HEK293 (cell line): Measurements from ENCODE around the gene SERINC5.

Experiments used
- TF ChIP-seq, protein P1 (sequence below): fragments of 450-650 bp; formaldehyde crosslinking; IDR thresholded peaks from 2 replicates; pipeline ENCODE4 v1.5.1; 2016; ENCODE audit warnings: missing biosample characterization, missing genetic modification characterization
- TF ChIP-seq, protein P2 (sequence below): fragments of 450-650 bp; formaldehyde crosslinking; optimal IDR thresholded peaks from 2 replicates; pipeline ENCODE3; 2016; ENCODE audit warnings: missing biosample characterization, mild to moderate bottlenecking, missing genetic modification characterization

DNA sequence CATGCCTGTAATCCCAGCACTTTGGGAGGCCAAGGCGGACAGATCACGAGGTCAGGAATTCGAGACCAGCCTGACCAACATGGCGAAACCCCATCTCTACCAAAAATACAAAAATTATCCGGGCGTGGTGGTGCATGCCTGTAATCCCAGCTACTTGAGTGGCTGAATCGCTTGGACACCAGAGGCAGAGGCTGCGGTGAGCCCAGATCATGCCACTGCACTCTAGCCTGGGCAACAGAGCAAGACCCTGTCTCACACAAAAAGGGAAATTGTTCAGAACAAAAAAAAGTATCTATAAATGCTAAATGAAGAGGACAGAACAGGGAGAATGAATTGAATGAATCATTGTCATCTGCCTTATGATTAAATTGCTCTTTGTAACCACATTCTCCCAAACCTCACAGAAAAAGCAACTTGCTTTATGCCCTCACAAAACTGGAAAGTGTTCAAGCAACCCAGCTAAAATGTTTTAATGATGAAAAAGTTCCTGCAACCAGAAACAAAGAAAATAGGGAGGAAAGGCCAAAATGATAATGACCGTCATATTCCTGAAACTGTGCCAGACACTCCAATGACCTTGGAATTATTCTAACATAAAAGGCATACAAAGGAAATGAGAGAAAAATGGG is 83.7 kb downstream of the SERINC5 start:
- TF ChIP-seq, protein P1, sequence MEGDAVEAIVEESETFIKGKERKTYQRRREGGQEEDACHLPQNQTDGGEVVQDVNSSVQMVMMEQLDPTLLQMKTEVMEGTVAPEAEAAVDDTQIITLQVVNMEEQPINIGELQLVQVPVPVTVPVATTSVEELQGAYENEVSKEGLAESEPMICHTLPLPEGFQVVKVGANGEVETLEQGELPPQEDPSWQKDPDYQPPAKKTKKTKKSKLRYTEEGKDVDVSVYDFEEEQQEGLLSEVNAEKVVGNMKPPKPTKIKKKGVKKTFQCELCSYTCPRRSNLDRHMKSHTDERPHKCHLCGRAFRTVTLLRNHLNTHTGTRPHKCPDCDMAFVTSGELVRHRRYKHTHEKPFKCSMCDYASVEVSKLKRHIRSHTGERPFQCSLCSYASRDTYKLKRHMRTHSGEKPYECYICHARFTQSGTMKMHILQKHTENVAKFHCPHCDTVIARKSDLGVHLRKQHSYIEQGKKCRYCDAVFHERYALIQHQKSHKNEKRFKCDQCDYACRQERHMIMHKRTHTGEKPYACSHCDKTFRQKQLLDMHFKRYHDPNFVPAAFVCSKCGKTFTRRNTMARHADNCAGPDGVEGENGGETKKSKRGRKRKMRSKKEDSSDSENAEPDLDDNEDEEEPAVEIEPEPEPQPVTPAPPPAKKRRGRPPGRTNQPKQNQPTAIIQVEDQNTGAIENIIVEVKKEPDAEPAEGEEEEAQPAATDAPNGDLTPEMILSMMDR (tag by site-specific recombination), result no peak
- TF ChIP-seq, protein P2, sequence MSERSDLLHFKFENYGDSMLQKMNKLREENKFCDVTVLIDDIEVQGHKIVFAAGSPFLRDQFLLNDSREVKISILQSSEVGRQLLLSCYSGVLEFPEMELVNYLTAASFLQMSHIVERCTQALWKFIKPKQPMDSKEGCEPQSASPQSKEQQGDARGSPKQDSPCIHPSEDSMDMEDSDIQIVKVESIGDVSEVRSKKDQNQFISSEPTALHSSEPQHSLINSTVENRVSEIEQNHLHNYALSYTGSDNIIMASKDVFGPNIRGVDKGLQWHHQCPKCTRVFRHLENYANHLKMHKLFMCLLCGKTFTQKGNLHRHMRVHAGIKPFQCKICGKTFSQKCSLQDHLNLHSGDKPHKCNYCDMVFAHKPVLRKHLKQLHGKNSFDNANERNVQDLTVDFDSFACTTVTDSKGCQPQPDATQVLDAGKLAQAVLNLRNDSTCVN (tag by site-specific recombination), result no peak
